Skeletal muscle satellite cell (primary cell): ENCODE measurements around the gene TTLL1.

ENCODE experiments used
- H3K27me3 ChIP-seq: 2 replicates; pipeline ENCODE4 v1.7.0; 2013; ENCODE audit warnings: low read length; ENCODE audit not compliant: control insufficient read depth, insufficient read depth
- H3K36me3 ChIP-seq: 2 replicates; pipeline ENCODE4 v1.7.0; 2013; ENCODE audit warnings: mild to moderate bottlenecking, control low read depth, low read length; ENCODE audit not compliant: insufficient read depth
- H3K4me1 ChIP-seq: 2 replicates; pipeline ENCODE4 v1.7.0; 2013; ENCODE audit warnings: low read length; ENCODE audit not compliant: control insufficient read depth, insufficient read depth
- H3K4me2 ChIP-seq: 2 replicates; pipeline ENCODE4 v1.7.0; 2013; ENCODE audit warnings: mild to moderate bottlenecking, low read length
- H3K4me3 ChIP-seq: 2 replicates; pipeline ENCODE4 v1.7.0; 2013; ENCODE audit warnings: low read length
- H3K9ac ChIP-seq: 2 replicates; pipeline ENCODE4 v1.7.0; 2013; ENCODE audit warnings: mild to moderate bottlenecking, low read depth, low read length, moderate library complexity
- H3K9me3 ChIP-seq: replicated peaks from 2 replicates; pipeline ENCODE4 v1.7.0; 2013; ENCODE audit warnings: mild to moderate bottlenecking, control low read depth, low read length

TTLL1 gene

GRCh38 chr22:43008509-43008908 is 80.7 kb downstream of the TTLL1 start:
- Histone ChIP-seq H3K4me3 (no peak overlapping the region), H3K36me3 (no peaks in the 10 kb centered on the region), H3K9ac (no peak overlapping the region), H3K4me2 (no peak overlapping the region), H3K27me3 (no peaks in the 10 kb centered on the region), H3K4me1 (peaks cover 50% of the 10 kb centered on the region), H3K9me3 (no peaks in the 10 kb centered on the region)

- Histone ChIP-seq H3K9me3 (no peaks in the 10 kb centered on the region), H3K36me3 (no peaks in the 10 kb centered on the region), H3K9ac (no peak overlapping the region)
Measured at GRCh38 chr22:43007519-43008102, 81.6 kb downstream of the TTLL1 start.

DNA sequence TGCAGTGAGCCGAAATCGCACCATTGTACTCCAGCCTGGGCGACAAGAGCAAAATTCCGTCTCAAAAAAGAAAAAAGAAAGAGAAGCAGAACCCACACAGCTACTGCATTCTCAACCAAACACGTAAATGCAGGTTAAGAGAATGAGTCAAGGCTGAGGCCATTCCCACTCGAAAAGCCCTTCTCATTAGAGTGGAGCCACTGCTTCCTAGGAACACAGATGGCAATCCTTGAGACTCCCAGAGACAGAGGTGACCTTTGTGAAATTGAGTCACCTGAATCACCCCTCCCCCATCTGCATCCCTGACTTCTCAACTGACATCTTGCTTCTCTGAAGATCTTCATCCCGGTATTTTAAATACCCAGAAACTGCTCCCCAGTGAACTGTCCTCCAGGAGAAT is 82.4 kb downstream of the TTLL1 start:
- Histone ChIP-seq H3K9ac (no peak overlapping the region), H3K27me3 (no peaks in the 10 kb centered on the region), H3K36me3 (no peaks in the 10 kb centered on the region), H3K4me1 (peaks cover 64% of the 10 kb centered on the region), H3K4me3 (no peak overlapping the region), H3K9me3 (no peaks in the 10 kb centered on the region), H3K4me2 (no peak overlapping the region)

More at GRCh38 chr22:43007519-43008102, 81.6 kb downstream of the TTLL1 start:
- Histone ChIP-seq H3K4me1 (peaks cover 56% of the 10 kb centered on the region), H3K4me2 (peak overlapping the region; percentile 56), H3K4me3 (no peak overlapping the region), H3K27me3 (no peaks in the 10 kb centered on the region)

DNA sequence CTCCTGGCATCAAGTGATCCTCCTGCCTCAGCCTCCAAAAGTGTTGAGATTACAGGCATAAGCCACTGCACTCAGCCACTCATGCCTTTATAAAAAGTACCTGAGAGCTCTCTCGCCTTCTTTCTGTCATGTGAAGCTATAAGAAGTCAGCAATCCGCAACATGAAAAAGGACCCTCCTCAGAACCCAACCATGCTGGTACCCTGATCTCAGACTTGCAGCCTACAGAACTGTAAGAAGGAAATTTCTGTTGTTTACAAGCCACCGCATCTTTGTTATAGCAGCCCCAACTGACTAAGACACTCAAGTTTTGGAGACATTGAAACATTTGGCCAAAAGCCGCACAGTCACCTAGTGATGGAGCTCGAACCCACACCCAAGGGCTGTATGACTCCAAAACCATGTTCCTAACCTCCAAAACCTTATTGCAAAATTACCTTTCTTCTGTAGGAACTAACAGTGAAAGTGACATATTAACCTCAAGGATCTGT is 83.1 kb downstream of the TTLL1 start:
- Histone ChIP-seq H3K4me2 (no peak overlapping the region), H3K4me1 (peaks cover 71% of the 10 kb centered on the region), H3K4me3 (no peak overlapping the region), H3K9ac (no peak overlapping the region), H3K36me3 (no peaks in the 10 kb centered on the region), H3K27me3 (no peaks in the 10 kb centered on the region), H3K9me3 (no peaks in the 10 kb centered on the region)

- Histone ChIP-seq H3K9ac (no peak overlapping the region), H3K4me1 (peaks cover 81% of the 10 kb centered on the region), H3K27me3 (no peaks in the 10 kb centered on the region), H3K36me3 (no peaks in the 10 kb centered on the region), H3K4me2 (no peak overlapping the region), H3K4me3 (no peak overlapping the region), H3K9me3 (no peaks in the 10 kb centered on the region)
Measured at GRCh38 chr22:43005106-43005505, 84.1 kb downstream of the TTLL1 start.

- Histone ChIP-seq H3K9ac (no peak overlapping the region), H3K4me1 (peaks cover 86% of the 10 kb centered on the region), H3K27me3 (no peaks in the 10 kb centered on the region), H3K4me3 (no peak overlapping the region), H3K9me3 (no peaks in the 10 kb centered on the region), H3K4me2 (peak overlapping the region; percentile 62), H3K36me3 (no peaks in the 10 kb centered on the region)
Measured at GRCh38 chr22:43004362-43005035, 84.7 kb downstream of the TTLL1 start.

GRCh38 chr22:43002202-43002586 is 87.0 kb downstream of the TTLL1 start:
- H3K9ac ChIP-seq: peak overlapping the region; percentile 61
- H3K4me2 ChIP-seq: peak overlapping the region; percentile 75
- peak overlapping the region; percentile 44 for H3K4me3 ChIP-seq
- H3K9me3 ChIP-seq: no peaks in the 10 kb centered on the region
- H3K4me1 ChIP-seq: peaks cover 76% of the 10 kb centered on the region
- H3K36me3 ChIP-seq: no peaks in the 10 kb centered on the region
- H3K27me3 ChIP-seq: no peaks in the 10 kb centered on the region

DNA sequence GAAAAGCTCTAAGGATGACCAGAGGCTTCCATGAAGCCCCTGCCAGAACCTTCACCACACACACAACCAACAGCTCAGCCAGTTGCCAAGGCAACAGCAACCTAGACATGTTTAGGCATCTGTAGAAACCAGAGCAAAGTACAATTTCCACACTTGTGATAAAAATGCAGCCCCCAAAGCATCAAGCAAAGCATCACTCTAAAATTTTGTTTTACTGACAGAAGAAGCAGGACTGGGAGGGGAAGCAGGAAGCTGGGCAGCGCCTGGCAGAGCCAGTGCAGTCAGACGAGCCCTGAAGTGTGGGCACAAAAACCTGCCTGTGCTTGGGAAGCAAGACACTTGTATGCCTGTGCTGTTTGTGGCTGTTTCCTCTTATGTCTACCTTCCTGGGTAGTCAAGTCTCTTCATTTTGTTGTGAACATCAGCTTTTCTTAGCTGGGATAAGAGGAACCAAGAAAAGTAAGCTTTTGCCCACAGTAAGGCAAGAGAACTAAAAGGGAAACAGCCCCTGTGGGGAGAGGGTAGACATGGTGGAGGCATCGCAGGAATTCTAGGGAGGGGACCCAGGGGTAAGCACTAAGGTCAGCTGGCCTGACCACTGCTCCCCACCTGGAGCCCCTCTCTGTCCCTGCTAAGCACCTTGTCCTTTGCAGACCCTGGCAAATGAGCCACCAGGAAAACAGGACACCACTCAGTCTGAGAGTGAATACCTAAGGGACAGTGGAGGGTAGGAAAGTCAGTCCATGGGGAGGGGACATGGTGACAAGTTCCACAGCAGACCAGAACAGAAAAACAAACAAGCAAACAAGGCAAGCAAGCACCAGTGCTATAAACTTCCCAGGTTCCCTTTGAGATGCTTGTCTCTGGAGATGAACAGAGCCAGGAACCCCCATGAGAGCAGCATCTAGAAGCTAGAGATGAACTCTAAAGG is 87.7 kb downstream of the TTLL1 start:
- Histone ChIP-seq H3K4me2 (peak overlapping the region; percentile 75), H3K36me3 (no peaks in the 10 kb centered on the region), H3K9ac (peak overlapping the region; percentile 20), H3K27me3 (no peaks in the 10 kb centered on the region), H3K9me3 (no peaks in the 10 kb centered on the region), H3K4me3 (peak overlapping the region; percentile 44), H3K4me1 (peaks cover 80% of the 10 kb centered on the region)

GRCh38 chr22:43000441-43001175 is 88.6 kb downstream of the TTLL1 start:
- H3K4me2 ChIP-seq: peak overlapping the region; percentile 75
- H3K36me3 ChIP-seq: no peaks in the 10 kb centered on the region
- no peaks in the 10 kb centered on the region for H3K9me3 ChIP-seq
- no peak overlapping the region for H3K4me3 ChIP-seq
- H3K4me1 ChIP-seq: peaks cover 87% of the 10 kb centered on the region
- peak overlapping the region; percentile 20 for H3K9ac ChIP-seq
- H3K27me3 ChIP-seq: no peaks in the 10 kb centered on the region

GRCh38 chr22:42997582-42998090 is 91.6 kb downstream of the TTLL1 start:
- Histone ChIP-seq H3K36me3 (no peaks in the 10 kb centered on the region), H3K4me3 (no peak overlapping the region), H3K9me3 (no peaks in the 10 kb centered on the region), H3K27me3 (no peaks in the 10 kb centered on the region), H3K4me2 (peak overlapping the region; percentile 2), H3K4me1 (peaks cover 82% of the 10 kb centered on the region), H3K9ac (no peak overlapping the region)
